GM18502 (cell line): ENCODE measurements around the gene PPFIBP1.

Source experiments
- ATAC-seq: cut with Tn5 transposase; IDR thresholded peaks from one replicate; pipeline ENCODE4 v1.9.1; 2021; ENCODE audit warnings: mild to moderate bottlenecking; ENCODE audit not compliant: unreplicated experiment, poor library complexity

Gene PPFIBP1

GRCh38 chr12:27523642-27524493 lies at the start of gene PPFIBP1:
Gene PPFIBP1, plus strand, starts transcription at chr12:27524206. Its CDS starts 109,191 bp downstream, at chr12:27633397.
- peak; percentile 96 for ATAC-seq

GRCh38 chr12:27474344-27474743 lies 49.7 kb upstream of the PPFIBP1 start:
- no peak for ATAC-seq

DNA sequence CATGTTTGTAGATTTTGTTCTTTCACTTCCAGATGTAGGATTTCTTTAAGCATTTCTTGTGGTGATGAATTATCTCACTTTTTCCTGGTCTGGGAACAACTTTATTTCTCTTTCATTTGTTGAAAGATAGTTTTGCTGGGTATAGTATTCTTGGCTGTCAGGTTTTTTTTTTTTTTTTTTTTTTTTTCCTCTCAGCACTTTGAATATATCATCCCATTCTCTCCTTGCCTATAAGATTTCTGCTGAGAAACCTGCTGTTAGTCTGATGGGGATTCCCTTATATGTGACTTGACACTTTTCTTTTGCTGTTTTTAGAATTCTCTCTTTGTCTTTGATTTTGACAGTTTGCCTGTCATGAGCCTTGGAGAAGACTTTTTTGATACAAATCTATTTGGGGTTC lies 47.0 kb upstream of the PPFIBP1 start:
- no peak for ATAC-seq

DNA sequence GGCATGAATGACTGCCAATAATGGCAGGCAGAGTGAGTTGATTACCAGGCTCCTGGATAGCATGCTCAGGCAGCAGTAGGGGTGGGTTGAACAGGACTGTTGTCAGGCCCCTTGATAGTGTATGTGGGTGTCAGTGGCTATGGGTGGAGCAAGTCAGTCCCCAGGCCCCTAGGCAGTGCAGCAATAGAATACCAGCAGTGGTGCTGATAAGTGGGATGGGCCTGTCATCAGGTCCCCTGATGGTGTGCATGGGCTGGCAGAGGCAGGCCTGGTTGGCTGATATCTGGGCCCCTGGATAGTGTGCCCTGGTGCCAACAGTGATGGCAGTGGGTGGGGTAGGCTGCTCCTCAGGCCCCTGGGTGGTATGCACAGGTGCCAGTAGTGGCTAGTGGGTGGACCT lies 45.1 kb upstream of the PPFIBP1 start:
- no peak for ATAC-seq

DNA sequence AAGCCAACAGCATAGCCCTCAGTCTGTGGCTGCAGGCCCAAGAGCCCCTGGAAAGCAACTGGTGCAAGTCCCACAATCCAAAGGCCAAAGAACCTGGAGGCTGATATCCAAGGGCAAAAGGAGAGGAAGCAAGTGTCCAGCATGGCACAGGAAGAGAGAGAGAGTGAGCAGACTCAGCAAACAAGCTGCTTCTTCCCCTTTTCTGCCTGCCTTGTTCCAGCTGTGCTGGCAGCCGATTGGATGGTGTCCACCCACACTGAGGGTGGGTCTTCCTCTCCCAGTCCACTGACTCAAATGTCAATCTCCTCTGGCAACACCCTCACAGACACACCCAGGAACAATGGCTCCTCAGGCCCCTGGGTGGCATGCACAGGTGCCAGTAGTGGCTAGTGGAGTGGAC lies 44.0 kb upstream of the PPFIBP1 start:
- ATAC-seq = no peak

DNA sequence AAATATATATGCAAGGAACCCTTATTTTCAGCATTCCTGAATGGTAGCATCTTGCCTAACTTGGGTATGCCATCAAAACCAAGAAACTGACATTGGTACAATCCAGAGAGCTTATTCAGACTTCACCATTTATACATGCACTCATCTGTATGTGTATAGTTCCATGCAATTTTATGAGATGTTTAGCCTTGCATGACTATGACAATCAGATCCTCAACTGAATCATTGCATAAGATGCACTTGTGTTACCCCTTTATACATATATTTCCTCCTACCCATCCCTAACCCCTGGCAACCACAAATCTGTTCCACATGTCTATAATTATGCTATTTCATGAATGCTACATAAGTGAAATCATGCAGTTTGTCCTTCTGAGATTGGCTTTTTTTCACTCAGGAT lies 37.0 kb upstream of the PPFIBP1 start:
- ATAC-seq = no peak

DNA sequence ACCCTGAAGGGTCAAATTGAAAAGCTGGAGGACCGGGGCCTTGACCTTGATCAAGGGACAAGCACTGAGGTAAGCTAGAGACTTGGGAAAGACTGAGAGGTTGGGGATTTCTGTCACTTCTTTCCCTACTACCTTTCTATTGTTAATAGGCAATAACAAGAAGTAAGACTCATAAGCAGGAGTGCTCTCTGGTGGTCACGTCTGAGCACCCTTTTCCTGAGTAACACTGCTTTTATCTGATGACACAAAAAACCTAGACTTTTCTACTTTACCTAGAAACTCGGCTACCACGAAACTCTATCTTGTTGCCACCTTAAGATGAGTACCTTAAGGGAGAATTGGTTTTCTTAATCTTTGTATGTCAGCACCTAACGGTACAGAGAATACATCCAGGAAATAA lies 35.5 kb upstream of the PPFIBP1 start:
- no peak for ATAC-seq

DNA sequence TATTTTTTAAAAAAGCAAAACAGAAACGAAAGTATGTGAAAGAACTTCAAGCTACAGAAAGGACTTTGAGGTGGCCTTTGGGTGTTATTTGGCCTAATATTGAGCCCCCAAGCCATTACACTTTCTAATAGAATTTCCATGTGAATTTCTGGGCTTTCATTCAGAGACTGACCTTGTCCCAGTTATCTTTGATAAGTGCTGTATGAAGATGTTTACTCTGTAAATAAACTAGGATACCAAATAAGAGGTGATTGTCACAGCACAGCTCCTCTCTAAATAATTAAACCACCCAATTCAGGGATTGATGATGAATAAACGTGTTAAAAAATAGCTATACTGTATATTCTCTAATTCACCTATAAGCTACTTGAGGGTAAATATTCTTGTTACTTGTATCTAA lies 32.8 kb upstream of the PPFIBP1 start:
- no peak for ATAC-seq

DNA sequence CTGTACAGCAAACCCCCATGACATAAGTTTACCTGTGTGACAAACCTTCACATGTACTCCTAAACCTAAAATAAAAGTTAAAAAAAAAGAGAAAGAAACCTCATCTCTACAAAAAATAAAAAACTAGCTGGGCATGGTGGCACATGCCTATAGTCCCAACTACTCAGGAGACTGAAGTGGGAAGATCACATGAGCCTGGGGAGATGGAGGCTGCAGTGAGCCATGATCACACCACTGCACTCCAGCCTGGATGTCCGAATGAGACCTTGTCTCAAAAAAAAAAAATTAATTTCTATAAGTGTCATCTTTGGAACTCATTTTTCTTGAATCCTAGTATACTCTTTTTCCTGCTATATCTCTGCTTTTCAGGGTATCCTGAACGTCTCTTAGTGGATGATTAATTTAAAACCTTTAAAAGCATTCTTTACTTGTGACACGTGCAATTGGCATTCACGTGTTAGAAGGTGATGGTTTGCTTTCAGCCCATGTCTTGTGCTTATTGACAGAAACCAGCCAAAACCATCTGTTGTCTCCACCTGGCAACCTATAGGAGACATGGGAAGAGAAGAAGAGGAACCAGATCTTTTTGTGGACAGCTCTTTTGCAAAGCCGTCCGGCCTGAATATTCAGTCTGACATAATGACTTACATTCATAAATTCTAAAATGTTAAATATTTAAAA lies 30.6 kb upstream of the PPFIBP1 start:
- no peak for ATAC-seq

- ATAC-seq = no peak
Measured at GRCh38 chr12:27497446-27497845, 26.6 kb upstream of the PPFIBP1 start.

GRCh38 chr12:27498149-27498548 lies 25.9 kb upstream of the PPFIBP1 start:
- peak; percentile 97 for ATAC-seq

GRCh38 chr12:27498761-27499160 lies 25.2 kb upstream of the PPFIBP1 start:
- no peak for ATAC-seq

GRCh38 chr12:27499377-27499776 lies 24.6 kb upstream of the PPFIBP1 start:
- no peak for ATAC-seq

GRCh38 chr12:27500546-27500945 lies 23.5 kb upstream of the PPFIBP1 start:
- ATAC-seq = no peak

GRCh38 chr12:27502021-27502435 lies 22.0 kb upstream of the PPFIBP1 start:
- ATAC-seq = no peak

DNA sequence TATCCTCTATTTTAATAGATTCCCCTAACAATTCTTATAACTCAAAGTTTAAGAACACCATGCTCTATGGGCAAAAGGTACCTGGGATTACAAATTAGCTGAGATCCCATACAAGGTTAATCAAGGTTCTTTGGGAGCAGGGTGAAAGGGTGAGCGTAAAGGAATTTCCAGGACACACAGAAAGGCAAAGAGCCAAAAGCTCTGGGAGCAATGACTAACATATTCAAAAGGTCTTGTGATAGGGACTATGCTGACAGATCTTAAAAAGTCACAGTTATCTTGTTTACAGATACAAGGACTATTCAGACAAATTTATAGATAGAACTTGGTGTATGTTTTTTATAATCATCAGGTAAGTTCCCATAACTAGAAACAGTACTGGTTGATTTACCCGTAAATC lies 19.5 kb upstream of the PPFIBP1 start:
- no peak for ATAC-seq

- no peak for ATAC-seq
Measured at GRCh38 chr12:27505109-27505508, 18.9 kb upstream of the PPFIBP1 start.

GRCh38 chr12:27505761-27506160 lies 18.2 kb upstream of the PPFIBP1 start:
- no peak for ATAC-seq

GRCh38 chr12:27506645-27507189 lies 17.3 kb upstream of the PPFIBP1 start:
- no peak for ATAC-seq

- no peak for ATAC-seq
Measured at GRCh38 chr12:27508736-27509431, 15.1 kb upstream of the PPFIBP1 start.
